Activated T-cell treated with anti-CD3 and anti-CD28 coated beads for 48 hours (primary cell): Measurements from ENCODE around the gene ALCAM.
"Not testable (repeated sequence)": the region's sequence is repeated elsewhere in the genome, so short reads cannot be mapped to it uniquely, and the experiment has no call there.

Experiments
- DNase-seq: peaks from one replicate; pipeline ENCODE4 v3.0.0-alpha.2; 2020; ENCODE audit warnings: low read depth

The ALCAM gene

GRCh38 chr3:105388176-105388575, 21.5 kb downstream of the ALCAM start:
- no peak for DNase-seq

- not testable (repeated sequence) for DNase-seq
Observed at GRCh38 chr3:105389759-105390158, 23.1 kb downstream of the ALCAM start.

- DNase-seq, result not testable (repeated sequence)
Observed at GRCh38 chr3:105392598-105392997, 25.9 kb downstream of the ALCAM start.

- no peak for DNase-seq
Observed at GRCh38 chr3:105394177-105394576, 27.5 kb downstream of the ALCAM start.

- no peak for DNase-seq
Observed at GRCh38 chr3:105397974-105398373, 31.3 kb downstream of the ALCAM start.

- no peak for DNase-seq
Observed at GRCh38 chr3:105398437-105398836, 31.7 kb downstream of the ALCAM start.

- no peak for DNase-seq
Observed at GRCh38 chr3:105399062-105399461, 32.4 kb downstream of the ALCAM start.

- DNase-seq, result no peak
Observed at GRCh38 chr3:105399611-105400010, 32.9 kb downstream of the ALCAM start.

- no peak for DNase-seq
Observed at GRCh38 chr3:105401254-105401653, 34.5 kb downstream of the ALCAM start.

- no peak for DNase-seq
Observed at GRCh38 chr3:105401691-105402149, 35.0 kb downstream of the ALCAM start.

- DNase-seq, result no peak
Observed at GRCh38 chr3:105402287-105402801, 35.6 kb downstream of the ALCAM start.

GRCh38 chr3:105403034-105403433, 36.3 kb downstream of the ALCAM start:
- DNase-seq, result not testable (repeated sequence)

GRCh38 chr3:105406268-105406667, 39.6 kb downstream of the ALCAM start:
- no peak for DNase-seq

GRCh38 chr3:105409364-105409763, 42.7 kb downstream of the ALCAM start:
- no peak for DNase-seq

GRCh38 chr3:105413343-105413887, 46.7 kb downstream of the ALCAM start:
- no peak for DNase-seq

- no peak for DNase-seq
Observed at GRCh38 chr3:105414841-105415240, 48.1 kb downstream of the ALCAM start.

GRCh38 chr3:105415951-105416350, 49.2 kb downstream of the ALCAM start:
- no peak for DNase-seq

- DNase-seq, result no peak
Observed at GRCh38 chr3:105417525-105418289, 51.0 kb downstream of the ALCAM start.

GRCh38 chr3:105422645-105423044, 55.9 kb downstream of the ALCAM start:
- no peak for DNase-seq

- no peak for DNase-seq
Observed at GRCh38 chr3:105423397-105423796, 56.7 kb downstream of the ALCAM start.

GRCh38 chr3:105424412-105425152, 57.9 kb downstream of the ALCAM start:
- DNase-seq, result no peak

GRCh38 chr3:105425153-105425502, 58.4 kb downstream of the ALCAM start:
- DNase-seq, result no peak

GRCh38 chr3:105427332-105427731, 60.6 kb downstream of the ALCAM start:
- no peak for DNase-seq
